NCI-H1694 treated with DMSO at 0.1 percent for 48 hours (cell line): ENCODE results near the gene MAPK14.

Experiments
- DNase-seq: peaks from one replicate; lab custom pipeline; 2025; lab: John Stamatoyannopoulos, UW

MAPK14 gene

DNA sequence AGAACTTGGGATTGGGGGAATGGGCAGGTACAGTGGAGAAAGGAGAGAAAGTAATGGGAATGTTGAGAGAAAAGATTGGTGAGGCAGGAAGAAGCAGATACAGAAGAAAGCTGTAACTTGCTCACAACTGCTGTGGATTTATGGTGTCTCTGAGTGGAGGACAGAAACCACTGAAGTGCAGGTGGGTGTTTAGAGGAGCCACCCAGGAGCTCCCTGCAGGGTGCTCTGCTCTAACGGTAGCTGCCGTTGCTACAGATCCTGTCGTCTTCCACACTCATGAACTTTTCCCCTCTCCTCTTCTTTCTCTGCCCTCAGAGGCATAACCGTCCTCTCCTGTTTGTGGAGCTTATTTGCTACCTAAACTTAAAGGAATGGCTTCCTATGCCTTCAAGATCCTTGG, 75.2 kb downstream of the MAPK14 start:
- no peak for DNase-seq

DNA sequence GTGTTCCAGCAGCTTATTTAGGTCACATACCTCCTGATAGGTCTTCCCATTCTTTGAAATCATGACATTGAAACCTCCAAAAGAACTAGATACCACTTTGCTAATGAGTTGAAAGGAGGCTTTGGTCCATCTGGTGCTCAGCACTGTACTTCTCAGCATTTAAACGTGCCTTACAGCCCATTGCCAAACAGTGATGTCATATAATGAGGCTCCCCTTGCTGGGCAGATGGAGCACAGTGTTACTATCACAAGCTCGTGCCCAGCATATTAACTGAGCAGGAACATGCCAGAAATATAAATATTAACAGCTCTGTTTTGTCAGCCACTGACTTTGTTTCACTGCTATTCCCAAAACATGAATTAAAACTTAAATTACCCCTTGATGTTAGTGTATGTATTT, 77.2 kb downstream of the MAPK14 start:
- peak; percentile 88 for DNase-seq

DNA sequence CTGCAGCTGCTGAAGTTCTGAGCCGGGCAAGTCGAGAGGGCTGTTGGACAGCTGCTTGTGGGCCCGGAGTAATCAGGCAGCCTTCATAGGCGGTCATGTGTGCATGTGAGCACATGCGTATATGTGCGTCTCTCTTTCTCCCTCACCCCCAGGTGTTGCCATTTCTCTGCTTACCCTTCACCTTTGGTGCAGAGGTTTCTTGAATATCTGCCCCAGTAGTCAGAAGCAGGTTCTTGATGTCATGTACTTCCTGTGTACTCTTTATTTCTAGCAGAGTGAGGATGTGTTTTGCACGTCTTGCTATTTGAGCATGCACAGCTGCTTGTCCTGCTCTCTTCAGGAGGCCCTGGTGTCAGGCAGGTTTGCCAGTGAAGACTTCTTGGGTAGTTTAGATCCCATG, 81.5 kb downstream of the MAPK14 start:
- DNase-seq = no peak

DNA sequence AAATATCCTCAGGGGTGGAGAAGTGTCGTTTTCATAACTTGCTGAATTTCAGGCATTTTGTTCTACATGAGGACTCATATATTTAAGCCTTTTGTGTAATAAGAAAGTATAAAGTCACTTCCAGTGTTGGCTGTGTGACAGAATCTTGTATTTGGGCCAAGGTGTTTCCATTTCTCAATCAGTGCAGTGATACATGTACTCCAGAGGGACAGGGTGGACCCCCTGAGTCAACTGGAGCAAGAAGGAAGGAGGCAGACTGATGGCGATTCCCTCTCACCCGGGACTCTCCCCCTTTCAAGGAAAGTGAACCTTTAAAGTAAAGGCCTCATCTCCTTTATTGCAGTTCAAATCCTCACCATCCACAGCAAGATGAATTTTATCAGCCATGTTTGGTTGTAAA, 82.4 kb downstream of the MAPK14 start:
- DNase-seq = no peak

DNA sequence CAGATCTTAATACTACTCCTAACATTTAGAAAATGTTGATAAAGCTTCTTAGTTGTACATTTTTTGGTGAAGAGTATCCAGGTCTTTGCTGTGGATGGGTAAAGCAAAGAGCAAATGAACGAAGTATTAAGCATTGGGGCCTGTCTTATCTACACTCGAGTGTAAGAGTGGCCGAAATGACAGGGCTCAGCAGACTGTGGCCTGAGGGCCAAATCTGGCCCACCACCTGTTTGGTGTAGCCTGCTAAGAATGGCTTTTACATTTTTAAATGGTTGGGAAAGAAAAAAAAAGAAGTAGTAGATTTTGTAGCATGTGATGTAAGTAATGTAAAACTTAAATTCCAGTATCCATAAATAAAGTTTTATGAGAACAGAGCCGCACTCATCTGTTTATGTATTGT, 83.3 kb downstream of the MAPK14 start:
- DNase-seq = no peak

DNA sequence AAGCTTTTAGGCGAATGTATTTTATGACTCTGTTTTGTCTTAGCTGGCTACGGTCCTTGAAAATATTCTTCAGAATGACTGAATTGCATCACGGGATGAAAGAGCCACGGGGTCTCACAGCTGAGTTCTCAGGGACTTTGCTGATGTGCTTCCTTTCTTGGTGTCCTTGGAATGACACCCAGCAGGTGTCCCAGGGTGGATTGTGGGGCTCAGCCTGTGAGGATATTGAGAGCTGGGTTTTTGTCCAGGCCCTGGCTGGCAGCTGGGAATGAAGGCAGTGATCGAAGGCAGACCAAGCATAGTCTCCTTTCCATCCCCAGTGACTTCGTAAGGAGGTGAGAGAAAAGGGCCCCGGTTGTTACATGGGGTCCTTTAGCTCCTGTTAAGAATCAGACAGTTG, 83.9 kb downstream of the MAPK14 start:
- DNase-seq = no peak

DNA sequence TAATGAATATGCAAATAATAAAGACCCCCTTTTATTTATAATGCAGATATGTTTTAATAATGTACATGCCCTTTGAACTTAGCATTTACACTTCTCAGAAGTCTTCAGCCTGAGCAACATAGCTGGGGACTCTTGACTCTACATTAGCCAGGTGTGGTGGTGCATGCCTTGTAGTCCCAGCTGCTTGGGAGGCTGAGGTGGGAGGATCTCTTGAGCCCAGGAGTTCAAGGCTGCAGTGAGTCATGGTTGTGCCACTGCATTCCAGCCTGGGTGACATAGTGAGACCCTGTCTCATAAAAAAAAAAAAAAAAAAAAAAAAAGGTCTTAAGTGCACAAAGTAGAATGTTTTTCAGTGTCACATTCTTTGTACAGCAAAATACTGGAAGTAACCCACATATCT, 85.4 kb downstream of the MAPK14 start:
- DNase-seq = no peak

DNA sequence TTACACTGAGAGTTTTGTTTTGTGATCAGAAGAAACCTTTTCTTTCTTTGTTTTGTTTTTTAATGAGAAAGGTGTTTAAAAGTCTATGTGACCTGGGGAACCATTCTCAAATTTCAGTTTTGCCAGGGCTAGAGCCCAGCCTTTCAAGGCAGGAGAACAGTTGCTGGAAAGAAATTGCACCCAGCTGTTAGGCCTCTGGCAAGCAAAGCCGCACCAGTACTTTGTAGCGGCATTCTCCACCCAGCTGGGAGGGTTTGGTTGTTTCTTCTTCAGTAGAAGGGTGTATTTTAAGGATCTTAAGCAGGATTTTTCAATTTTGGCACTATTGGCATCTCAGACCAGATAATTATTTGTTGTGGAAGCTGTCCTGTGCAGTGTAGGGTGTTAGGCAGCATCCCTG, 86.1 kb downstream of the MAPK14 start:
- no peak for DNase-seq

DNA sequence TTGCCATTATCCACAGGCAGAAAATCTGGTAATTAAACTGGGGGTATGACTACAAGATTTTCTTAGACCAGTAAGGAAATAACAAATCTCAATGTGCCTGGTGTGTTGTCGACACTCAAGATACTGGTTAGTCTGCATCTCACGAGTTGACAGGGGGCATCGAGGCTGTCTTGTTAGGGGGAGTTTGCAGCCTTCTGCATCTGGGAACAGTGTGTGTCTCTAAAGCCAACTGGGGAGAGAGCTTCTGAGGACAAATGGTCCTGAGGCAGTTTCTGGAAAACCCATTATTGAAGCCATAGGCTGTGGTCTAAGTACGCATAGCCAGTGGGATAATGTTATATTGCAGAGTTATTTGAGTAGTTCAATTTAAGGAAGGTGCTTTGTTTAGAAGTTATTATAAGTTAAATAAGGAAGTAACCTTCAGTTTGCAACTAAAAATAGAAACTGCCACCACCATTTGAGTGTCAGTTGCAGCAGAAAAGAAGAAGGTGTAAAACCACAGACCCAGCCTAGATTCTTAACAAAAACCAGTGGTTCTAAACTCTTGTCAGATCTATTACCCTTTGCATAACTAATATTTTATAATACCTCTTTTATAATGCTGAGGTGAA, 87.3 kb downstream of the MAPK14 start:
- DNase-seq = no peak

DNA sequence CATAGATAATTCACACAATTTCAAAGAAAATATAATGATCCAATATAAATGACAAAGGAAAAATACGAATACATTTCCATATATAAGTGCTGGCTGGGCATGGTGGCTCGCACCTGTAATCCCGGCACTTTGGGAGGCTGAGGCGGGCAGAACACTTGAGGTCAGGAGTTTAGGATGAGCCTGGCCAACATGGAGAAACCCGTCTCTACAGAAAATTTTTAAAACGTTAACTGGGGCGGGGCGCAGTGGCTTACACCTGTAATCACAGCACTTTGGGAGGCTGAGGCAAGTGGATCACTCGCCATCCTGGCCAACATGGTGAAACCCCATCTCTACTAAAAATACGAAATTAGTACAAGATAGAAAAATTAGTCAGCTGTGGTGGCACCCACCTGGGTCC, 87.8 kb downstream of the MAPK14 start:
- no peak for DNase-seq

DNA sequence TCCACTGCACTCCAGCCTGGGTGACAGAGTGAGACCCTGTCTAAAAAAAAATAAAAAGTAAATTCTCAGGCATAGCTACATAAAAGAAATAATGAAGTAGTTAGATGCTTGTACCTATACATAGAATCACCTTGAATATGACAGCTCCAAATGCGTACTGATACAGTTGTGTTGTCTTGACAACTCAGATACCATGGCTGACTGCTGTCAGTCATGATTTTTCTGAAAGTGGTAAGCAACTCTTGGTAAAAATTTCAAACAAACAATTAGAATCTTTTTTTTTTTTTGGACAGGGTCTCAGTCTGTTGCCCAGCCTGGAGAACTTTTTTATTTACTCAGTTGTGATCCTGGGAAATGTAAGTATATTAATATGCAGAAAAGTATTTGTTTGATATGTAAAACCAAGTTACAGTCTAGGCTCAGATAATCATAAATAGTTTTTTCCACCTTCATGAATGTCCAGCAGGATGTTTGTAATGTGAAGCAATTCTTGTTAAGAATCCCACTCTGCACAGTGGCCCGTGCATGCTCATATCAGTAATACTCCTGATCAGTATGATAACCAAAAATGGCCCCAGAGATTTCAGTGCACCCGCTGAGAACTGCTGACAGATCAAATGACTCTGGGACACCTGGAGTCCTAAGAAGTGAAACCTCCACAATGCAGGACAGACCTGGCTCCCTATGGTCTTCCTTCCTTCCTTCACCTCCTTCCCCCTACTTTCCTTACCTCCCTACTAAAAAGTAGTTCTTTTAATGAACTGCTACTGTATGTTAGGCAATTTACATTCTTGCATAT, 88.7 kb downstream of the MAPK14 start:
- DNase-seq = no peak

DNA sequence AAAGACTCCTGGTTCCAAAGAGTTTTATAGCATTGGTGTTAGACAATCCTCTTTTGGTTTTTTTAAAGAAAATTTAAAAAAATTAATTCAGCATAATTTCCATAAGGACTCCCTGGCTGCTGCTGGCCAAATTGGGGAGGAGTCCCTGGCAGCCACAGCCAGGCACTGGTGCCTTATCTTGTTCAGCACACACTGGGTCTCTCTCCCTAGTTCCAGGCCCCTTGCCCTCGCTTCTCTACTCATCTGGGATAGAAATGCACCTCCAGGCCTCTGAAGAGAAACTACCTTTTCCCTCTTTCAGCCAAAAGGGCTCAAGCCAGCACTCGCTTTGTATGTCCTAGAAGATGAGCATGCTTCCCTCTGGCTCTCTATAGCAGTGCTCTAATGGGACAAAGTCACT, 89.3 kb downstream of the MAPK14 start:
- DNase-seq = no peak

DNA sequence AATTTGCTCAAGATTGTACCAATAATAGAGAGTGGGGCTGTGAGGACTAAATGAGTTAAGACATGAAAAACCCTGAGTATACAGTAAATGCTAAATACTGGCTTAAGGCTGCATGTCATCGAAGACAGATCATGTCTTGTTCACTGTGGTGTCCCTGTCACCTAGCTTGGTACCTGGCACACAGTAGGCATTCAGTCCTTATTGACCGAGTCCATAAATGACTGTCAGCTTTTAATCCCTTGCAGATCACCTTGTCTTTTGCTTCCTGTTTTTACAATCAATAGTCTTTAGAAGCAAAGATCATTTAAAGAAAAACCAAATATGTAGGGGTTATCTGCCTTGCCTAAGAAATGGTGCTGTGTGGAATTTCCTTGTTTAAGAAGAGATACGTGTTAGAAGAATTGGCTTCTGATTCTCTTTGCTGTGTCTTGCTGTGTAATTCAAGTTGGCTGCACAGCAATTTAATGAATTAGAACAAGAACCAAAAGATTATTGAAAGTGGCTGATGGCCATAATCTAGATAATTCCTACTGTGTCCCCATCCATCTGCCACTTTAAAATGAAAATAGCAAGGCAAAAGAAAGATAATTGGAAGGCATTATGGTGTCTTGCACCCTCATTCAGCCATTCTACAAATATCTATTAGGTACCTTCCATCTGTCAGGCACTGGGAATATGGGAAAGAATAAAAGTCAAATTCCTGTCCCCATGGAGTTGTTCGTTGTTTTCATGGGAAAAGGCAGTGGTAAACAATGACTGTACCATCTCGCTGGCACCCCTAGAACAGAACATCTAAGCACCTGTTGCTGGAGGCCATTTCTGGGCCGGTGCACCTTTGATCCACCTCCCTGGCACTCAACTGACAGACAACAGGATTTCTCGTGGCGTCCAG, 90.3 kb downstream of the MAPK14 start:
- DNase-seq = no peak

DNA sequence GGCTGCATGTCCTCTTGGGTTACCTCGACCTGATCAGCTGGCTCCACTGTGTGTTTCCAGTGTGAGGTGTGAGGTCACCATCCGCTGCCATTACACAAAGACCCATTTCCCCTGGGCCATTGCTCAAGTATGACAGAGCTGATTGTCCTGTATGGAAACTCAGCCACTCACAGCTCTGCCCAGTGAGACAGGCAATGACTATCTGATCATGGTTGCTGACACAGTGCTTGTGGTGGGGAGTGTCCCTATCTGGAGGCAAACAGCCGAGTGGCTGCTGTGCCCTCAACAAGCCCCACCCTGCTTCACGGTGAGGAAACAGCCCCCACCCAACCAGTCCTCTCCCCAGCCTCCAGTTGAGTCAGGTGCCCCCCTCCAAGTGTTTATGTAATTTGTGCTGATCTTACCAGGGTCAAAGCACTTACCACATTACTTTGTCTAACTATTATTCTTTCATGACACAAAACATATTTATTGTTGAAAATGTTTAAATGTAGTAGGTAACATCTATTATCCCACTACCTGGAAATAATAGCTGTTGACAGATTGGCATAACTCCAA, 91.0 kb downstream of the MAPK14 start:
- DNase-seq = no peak

DNA sequence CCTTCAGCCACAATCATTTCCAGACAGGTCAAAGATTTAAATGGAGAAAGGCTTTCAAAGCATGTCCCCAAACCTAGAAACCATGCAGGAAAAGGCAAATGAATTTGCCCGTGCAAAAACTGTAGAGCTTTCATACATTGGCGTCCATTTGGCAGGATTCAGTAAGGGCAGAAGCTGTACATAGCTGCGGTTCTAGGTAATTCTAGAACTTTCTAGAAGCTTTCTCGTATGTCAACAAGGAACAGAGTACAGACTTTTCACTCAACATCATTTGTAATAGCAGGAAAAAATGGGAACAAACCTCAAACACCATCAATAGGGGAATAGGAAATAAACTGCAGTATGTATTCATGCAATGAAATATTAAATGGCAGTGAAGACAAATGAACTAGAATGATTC, 91.6 kb downstream of the MAPK14 start:
- DNase-seq = no peak

DNA sequence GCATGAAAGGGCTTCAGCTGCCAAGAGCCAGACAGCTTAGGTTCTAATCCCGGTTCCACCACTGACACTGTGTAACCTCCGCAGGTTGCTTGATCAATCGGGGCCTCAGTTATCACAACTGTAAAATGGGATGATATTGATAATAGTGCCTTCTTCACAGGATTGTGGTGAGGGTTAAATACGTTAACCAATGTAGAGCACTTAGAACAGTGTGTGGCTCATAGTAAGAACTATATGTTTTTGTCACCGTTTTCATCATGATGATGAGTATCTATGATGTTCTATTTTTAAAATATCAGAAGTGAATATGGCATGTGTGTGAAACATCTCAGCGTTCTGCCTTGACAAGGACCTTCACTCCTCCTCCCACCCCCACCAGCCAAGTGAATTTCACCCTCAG, 92.4 kb downstream of the MAPK14 start:
- DNase-seq = no peak

DNA sequence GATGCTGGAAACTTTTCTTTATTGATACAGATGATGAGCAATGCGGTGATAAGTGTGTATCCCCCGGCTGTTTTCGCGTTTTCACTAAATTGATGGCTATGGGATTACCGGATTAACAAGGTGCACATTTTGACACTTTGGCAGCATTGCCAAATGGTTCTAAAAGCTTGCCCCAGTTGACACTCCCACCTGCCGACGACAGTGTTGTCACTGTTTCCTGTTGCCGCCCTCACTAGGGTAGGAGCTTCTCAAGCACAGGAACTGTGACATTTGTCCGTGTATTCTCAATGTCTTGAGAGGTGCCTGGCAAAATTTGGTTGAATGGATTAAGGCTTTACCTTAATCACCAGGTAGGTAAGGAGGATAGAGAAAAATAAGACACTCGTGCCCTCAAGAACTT, 92.9 kb downstream of the MAPK14 start:
- no peak for DNase-seq

DNA sequence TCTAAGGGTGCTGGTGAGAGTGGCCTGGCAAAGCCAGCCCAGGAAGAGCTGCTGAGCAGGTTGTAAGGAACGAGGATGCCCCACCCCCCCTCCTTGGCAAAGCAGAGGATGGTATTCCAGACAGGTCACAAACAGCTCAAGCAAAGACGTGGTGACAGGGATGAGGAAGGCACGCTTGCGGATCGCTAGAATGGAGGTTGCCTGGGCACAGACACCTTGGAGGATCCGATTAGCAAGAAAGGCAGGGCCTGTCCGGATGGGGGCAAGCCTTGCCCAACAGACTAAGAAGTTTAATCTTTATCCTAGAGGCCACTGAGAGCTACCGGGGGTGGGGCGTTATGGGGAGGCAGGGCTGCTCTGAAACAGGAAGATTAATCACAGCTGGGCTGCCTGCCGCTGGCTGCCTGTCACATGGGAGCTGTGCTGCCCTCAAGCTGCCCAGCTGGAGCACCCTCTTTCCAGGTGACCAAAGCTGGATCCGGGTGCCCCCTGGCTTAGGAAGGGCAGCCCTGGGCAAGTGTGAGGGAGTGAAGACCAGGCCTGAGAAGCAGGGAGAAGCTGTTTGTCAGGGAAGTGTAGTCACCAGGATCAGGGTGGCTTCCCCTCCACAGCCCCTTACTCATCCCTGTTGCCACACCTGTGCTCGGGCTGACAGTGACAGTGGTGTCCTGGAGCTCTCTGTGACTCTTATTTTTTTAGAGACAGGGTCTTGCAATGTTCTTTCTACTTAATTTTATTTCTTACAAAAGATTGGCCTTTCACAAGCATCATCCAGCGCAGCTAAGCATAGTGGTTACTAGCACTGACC, 93.6 kb downstream of the MAPK14 start:
- no peak for DNase-seq

DNA sequence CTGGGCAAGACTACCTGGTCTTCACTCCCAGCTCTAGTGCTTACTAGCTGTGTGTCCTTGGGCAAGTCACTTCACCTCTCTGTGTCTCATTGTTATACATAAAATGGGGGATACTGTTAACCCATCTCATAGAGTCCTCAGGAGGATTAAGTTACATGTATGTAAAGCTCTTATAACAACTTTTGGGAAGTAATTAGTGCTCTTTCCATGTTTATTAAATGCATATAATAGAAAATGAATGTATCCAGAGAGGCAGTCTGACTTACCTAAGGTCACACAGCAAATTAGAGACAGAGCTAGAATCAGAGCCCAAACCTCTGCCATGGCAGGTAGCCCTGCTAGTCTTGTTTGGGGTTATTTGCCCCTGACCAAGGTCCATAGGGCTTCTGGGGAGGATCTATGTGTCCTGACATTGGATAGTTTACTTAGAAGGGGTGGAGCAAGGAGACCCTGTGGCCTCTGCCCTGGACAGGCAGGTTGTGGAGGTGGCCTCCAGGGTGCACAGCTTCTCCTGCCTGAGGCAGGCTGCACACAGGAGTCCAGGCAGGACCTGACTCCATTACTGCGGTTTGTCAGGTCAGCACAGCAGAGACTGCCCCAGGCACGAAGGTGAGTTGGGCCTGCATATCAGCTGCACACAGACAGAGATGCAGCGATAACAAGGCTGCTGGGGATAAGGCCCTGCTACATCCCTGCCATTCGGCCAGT, 94.3 kb downstream of the MAPK14 start:
- no peak for DNase-seq

DNA sequence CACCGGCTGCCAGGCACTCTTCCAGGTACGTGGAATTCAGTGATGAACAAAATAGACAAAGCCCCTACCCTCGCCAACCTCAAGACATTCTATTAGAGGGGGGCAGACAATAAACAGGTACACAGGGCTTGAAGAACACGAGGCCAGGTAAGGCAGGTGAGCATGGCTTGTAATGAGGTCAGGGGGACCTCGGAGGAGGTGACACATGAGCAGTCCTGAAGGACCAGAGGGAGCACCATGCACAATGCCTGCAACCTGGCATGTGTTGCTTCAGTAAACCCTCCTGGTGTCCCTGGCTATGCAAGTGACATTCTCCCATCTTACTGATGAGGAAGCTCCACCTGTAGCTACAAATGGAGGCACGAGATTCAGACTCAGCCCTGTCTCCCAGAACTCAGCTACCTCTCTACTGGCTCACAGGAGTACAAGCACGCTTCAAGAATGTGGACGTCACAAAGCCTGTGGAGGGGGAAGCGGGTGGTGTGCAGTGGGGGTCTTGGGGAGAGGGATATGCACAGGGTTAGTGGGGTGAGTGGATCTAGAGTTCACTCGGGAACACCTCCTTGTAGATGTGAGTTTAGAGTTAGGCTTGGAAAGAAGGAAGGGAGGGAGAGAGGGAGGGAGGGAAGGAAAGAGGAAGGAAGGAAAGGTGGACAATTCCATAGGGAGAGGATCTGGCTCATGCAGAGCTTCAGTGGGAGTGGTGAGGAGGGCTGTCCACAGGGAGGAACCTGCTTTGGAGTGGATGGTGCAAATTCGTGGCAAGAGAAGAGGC, 95.1 kb downstream of the MAPK14 start:
- no peak for DNase-seq
